HG02885 (cell line): ENCODE measurements around the gene GOLGA8B.
"Not testable (repeated sequence)": the region's sequence is repeated elsewhere in the genome, so short reads cannot be mapped to it uniquely, and the experiment has no call there.

Source experiments
- ATAC-seq: cut with Tn5 transposase; IDR thresholded peaks from one replicate; pipeline ENCODE4 v1.9.1; 2021; ENCODE audit warnings: mild to moderate bottlenecking; ENCODE audit not compliant: unreplicated experiment, poor library complexity

Gene GOLGA8B

GRCh38 chr15:34583399-34584329 is at the start of gene GOLGA8B:
GOLGA8B (minus strand) TSS chr15:34583651; CDS start chr15:34535912, 47,739 bp downstream.
- peak; percentile 70 for ATAC-seq

- ATAC-seq, result not testable (repeated sequence)
These were observed 49.7 kb upstream of the GOLGA8B start for GRCh38 chr15:34633165-34633564.

- no peak for ATAC-seq
These were observed 45.2 kb upstream of the GOLGA8B start for GRCh38 chr15:34628577-34629152.

GRCh38 chr15:34625007-34625406 is 41.6 kb upstream of the GOLGA8B start:
- ATAC-seq, result no peak

DNA sequence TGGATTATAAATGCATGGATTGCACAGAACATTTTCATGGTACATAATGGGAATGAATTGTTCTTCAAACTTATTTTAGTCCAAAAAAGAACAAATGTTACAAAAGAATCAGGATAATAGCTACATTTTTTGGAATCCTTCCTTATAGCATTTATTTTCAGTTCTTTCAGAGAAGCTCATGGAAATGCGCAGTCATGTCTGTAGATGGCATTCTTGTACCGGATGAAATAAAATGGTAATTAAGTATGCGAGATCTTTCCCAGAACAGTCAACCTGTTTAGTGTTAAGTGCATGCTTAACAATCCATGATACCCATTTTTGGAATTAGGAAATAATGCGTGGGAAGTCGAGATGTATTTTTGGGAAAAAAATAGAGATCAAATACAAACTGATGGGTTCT is 38.2 kb upstream of the GOLGA8B start:
- ATAC-seq, result no peak

- no peak for ATAC-seq
These were observed 37.4 kb upstream of the GOLGA8B start for GRCh38 chr15:34620814-34621213.

GRCh38 chr15:34620142-34620541 is 36.7 kb upstream of the GOLGA8B start:
- no peak for ATAC-seq

DNA sequence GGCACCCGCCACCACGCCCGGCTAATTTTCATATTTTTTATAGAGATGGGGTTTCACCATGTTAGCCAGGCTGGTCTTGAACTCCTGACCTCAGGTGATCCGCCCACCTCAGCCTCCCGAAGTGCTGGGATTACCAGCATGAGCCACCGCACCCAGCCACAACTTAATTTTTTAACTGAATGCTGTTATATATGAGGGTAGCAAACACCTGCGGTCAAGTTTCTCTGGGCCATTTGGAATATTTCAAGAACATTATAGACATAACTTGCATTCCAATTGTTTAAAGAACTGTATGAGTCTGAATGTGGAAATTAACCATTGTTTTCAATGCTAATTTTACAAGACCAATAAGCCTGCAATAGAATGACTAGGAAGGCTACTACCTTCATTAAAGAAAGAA is 35.7 kb upstream of the GOLGA8B start:
- no peak for ATAC-seq

- ATAC-seq, result no peak
These were observed 34.6 kb upstream of the GOLGA8B start for GRCh38 chr15:34618073-34618472.

GRCh38 chr15:34616613-34617012 is 33.2 kb upstream of the GOLGA8B start:
- no peak for ATAC-seq

DNA sequence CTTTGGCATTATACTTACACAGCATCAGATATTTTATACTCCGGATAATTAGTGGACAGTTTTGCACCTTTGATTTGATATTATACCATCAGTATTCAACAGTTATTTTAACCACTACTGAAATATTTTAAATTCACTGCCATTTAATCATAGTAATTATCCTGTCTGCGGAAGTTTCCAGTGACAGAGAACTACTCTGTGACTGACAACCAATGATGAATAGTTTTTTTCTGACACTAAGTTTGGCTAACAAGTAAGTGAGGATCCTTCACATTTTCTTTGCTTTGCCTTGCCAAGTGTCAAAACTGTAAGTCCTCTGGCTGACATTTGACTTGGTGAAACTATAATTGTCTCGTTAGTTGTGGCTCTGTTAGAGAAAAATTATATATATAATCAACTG is 30.5 kb upstream of the GOLGA8B start:
- no peak for ATAC-seq

DNA sequence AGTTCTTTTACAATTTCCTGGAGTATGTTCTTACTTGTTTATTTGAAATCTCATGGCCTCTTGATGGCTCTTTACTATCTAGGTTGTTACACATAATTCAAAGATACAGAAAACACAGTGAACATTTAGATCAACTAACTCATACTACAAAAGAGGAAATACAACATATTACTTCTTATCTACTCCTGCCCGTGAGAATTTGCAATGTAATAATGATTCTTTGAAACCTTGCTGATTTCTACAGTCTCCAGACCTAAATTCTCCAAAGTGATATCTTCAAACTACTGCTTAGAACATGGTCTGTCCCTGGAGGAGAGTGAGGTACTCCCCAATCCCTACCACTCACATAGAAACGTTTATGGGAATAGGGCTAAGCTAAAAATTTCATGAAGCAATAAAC is 29.9 kb upstream of the GOLGA8B start:
- ATAC-seq, result no peak

DNA sequence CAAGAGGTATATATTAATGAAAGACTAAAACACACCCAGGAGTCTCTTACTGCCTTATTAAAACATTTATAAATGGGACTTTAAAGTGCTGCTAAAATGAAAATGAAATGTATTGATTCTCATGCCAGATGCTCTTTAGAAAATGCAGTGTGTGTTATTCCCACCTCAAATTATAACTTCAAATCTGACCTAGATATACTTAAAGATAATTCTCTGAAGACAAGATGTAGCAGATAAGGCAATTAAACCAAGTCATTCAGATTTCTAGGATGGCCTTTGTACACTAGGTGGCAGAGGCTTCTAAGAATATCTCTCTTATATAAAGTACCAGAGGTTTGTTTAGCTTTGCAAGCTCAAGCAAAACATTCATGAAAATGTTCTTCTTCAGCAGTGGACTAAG is 26.9 kb upstream of the GOLGA8B start:
- no peak for ATAC-seq

DNA sequence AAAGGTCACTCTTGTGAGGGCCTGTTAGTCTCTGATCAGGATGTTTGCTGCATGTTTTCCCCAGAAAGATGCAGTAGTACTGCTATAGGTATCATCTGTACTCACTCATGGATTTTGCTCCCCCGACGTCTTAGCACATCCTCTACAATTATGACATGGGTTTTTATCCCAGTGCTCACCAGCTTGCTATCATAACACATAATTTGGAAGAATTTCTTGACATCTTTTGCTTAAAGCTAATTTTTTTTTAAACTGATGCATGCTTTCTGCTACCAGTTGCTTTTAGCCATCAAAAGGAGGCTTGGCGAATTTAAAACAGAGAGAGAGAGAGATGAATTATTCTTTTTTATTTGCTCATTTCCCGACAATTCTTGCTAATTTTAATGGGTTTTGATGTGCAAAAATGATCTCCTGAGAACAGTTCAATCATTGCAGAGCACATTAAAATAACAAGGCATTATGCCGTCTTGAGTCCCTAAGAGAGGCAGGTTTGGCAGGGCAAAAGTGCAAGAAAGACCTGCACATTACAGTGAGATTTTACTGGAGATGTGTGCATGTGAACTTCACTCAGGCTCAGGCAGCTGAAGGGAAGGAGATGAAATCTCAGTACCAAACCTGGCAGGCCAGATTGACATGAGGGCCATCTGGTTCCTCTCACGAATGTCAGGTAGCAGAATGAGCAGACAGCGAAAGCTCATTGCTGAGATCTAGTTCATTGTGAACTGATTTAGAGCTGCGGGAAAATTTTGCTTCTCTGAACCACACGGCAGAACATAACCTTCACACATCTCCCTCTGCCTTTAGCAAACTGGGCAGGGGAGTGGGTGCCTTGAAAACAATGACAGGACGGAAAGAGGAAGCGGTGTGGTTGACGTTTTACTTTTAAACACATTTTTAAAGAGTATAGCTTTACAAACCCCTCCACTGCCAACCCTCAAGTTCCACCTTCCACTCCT is 25.9 kb upstream of the GOLGA8B start:
- ATAC-seq, result peak; percentile 74

GRCh38 chr15:34608517-34608916 is 25.1 kb upstream of the GOLGA8B start:
- ATAC-seq, result no peak

- no peak for ATAC-seq
These were observed 24.4 kb upstream of the GOLGA8B start for GRCh38 chr15:34607832-34608231.

DNA sequence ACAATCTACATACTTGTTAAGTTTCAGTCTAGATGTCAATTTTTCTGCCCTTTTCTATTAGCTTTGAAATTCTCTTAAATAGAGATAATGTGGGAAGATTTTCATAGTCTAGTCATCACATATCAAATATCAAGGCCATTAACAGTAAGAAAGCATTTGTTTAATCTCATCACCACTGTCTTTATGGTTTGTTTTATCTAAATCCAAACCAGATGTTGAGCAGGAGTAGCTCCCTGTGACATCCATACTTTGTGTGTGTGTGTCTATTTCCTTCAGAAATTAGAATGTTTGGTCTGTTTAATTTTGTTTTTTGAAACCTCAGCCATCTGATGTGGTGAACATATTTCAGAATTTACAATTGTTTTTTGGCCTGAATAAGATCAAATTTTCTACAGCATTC is 23.1 kb upstream of the GOLGA8B start:
- no peak for ATAC-seq

- ATAC-seq, result no peak
These were observed 22.7 kb upstream of the GOLGA8B start for GRCh38 chr15:34606131-34606530.

- no peak for ATAC-seq
These were observed 19.6 kb upstream of the GOLGA8B start for GRCh38 chr15:34603095-34603494.

DNA sequence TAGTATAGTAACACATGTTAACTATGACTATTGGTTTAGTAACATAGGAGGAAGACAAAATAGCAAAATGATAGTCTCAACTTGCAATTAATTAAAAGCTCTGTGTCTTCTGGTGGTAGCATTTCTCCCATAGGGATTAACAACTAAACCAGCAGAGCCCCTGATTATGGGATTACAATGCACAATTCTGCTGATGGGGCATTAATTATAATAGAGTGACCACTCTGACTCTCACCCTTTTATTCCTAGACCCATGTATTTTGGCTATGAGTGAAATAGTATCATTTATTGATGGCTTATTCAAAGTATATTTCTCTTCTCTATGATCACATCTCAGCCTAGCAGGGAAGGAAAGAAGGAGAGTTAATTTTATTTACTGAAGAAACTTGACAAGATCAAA is 17.5 kb upstream of the GOLGA8B start:
- ATAC-seq, result no peak
